ENCODE measurements around the gene TFE3. TPM values are rescaled to one million over a fixed set of nuclear protein-coding genes. Genes with fewer than 3 reads are reported as not detected.

TFE3 gene, protein sequence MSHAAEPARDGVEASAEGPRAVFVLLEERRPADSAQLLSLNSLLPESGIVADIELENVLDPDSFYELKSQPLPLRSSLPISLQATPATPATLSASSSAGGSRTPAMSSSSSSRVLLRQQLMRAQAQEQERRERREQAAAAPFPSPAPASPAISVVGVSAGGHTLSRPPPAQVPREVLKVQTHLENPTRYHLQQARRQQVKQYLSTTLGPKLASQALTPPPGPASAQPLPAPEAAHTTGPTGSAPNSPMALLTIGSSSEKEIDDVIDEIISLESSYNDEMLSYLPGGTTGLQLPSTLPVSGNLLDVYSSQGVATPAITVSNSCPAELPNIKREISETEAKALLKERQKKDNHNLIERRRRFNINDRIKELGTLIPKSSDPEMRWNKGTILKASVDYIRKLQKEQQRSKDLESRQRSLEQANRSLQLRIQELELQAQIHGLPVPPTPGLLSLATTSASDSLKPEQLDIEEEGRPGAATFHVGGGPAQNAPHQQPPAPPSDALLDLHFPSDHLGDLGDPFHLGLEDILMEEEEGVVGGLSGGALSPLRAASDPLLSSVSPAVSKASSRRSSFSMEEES
- total RNA-seq = 20.2 TPM

DNA sequence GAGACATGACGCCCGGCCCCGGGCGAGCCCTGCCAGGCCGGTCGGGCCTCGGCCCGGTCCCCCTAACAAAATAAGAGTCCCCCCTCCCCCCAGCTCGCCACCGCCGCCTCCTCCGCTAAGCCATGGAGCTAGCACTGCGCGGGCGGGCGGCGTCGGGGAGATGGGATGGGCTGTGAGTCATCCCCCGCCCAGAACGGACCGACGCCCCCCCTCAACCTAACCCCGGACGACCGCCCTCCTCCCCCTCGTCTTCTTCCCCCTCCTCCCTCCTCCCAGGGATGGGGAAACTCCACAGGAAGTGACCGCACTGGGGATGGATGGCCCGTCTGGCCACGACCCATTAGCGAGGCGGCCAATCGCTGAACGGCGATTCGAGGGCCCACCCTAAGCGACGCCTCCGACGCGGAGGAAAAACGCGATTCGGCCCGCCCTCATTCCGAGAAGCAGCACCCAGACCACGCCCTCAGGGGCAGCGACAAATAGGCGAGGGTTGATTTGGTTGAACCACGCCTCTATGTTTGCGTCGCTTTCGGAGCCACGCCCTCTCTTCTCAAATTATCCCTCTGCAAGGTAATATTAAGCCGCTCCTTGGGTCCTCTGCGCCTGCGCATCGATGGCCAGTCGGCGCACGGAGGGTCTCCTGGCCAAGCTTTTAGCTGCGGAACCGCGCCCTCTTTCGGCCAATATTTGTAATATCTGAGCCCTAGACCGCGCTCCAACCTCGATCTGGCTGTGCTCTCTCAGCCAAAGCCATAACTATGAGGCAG is at the start of gene TFE3:
Gene TFE3 (minus strand): TSS at position 138 of the 767 bp plus-strand sequence. CDS start 131 bp downstream, at position 7.
- peak; percentile 91 for ATAC-seq

DNA sequence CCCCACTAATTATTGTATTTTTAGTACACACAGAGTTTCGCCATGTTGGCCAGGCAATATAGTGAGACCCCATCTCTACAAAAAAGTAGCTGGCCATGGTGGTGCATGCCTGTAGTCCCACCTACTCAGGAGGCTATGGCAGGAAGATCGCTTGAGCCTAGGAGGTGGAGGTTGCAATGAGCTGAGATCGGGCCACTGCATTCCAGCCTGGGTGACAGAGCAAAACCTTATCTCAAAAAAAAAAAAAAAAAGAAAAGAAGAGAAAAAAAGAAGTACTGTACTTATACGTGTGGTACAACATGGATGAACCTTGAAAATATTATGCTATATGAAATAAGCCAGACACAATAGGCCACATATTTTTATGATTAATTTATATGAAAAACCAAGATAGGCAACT is 46.4 kb upstream of the TFE3 start:
- ATAC-seq = no peak

DNA sequence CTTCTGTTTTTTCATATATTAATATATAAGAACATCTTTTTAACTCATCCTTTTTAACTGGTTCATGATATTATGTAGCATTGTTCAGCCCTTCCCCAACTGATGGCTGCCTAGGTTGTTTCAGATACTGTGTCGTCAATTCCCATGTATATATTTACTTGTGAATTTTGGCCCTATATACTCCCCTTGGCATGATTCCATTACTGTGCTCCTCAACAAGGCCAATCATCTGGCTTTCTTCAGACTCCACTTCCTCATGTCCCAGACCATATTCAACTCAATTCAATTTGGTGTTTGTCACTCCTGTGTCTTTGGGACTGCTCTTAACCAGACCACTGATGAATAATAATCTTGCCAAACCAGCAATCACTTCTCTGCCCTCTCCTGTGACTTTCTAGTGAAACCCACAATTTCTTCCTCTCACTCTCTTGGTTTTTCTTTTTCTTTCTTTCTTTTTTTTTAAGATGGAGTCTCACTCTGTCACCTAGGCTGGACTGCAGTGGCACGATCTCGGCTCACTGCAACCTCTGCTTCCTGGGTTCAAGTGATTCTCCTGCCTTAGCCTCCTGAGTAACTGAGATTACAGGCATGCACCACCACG is 39.2 kb upstream of the TFE3 start:
- no peak for ATAC-seq

DNA sequence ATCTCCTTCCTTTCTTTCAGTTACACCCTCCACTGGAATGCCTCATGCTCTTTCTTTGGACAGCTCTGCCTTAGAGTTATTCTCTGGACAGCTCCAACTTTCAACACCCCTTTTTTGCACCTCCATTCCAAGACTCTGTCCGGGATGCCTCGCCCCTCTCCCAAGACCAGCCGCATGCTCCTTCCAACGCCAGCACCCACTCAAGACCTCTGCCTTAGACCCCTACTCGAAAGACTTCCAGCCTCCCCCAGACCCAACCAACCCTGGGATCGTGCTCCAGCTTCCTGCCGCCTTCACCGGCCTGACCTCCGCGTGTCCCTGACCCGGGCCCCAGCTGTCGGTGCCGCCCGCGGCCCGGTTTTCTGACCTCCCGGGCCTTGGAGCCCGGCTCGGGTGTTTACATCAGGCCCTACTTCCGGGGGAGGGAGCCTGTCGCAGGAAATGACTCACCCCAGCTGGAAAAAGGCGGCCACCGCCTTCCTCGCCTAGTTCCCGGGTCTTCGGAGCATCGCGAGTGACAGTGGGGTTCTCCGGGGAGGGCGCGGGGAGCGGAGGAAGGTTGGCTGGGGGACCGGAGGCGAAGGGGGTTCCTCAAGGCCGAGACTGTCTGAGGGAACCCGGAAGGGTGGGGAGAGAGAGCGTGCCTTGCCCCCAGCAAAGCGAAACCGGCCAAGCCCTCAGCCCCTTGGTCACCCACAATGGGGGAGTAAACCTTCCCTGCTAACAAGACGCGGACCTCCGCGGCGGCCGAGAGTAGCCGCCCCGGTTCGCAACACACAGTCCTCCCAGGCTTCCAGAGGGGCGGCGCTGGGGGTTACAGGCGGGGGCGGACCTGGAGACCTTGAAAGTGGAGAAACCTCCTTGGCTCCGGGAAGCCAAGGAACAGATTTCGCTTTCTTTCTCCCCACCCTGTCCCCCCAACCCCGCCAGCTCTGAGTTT is 36.6 kb upstream of the TFE3 start, which contains the start of gene WDR45:
Gene WDR45 (minus strand): TSS at position 399 of the 940 bp plus-strand sequence. CDS start 1,792 bp downstream, outside the sequence.
- peak; percentile 79 for ATAC-seq

DNA sequence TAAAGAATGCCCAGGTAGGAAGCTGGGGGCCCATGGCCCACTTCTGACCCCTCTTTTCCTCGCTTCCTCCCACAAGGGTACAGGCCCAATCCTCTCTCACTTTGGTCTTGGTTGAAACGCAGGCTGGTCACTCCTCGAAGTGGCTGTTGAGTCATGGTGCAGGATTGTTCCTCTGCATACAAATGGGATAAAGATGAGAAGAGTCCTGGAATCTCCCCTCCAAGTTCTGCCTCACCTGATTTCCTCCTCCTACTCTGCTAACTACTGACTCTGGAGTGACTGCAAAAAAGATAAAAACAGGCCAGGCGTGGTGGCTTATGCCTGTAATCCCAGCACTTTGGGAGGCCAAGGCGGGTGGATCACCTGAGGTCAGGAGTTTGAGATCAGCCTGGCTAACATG is 34.8 kb upstream of the TFE3 start:
- no peak for ATAC-seq

DNA sequence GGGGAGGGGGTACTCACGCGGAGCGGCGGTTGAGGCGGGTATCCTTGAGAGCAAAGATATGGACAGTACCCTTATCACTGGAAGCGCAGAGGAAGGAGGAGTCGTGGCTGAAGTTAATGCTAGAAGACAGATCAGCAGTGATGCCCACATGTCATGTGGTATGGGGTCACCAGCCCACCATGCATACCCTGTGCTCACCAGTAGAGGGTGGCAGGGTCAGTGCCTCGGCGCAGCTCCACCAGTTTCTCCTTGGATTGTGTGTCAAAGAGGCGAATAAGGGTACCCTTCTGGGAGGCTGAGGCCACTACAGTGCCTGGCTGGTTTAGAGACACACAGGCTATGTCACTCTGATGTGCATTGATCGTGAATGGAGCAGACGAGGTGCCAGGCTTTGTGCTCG is 32.2 kb upstream of the TFE3 start:
- no peak for ATAC-seq

DNA sequence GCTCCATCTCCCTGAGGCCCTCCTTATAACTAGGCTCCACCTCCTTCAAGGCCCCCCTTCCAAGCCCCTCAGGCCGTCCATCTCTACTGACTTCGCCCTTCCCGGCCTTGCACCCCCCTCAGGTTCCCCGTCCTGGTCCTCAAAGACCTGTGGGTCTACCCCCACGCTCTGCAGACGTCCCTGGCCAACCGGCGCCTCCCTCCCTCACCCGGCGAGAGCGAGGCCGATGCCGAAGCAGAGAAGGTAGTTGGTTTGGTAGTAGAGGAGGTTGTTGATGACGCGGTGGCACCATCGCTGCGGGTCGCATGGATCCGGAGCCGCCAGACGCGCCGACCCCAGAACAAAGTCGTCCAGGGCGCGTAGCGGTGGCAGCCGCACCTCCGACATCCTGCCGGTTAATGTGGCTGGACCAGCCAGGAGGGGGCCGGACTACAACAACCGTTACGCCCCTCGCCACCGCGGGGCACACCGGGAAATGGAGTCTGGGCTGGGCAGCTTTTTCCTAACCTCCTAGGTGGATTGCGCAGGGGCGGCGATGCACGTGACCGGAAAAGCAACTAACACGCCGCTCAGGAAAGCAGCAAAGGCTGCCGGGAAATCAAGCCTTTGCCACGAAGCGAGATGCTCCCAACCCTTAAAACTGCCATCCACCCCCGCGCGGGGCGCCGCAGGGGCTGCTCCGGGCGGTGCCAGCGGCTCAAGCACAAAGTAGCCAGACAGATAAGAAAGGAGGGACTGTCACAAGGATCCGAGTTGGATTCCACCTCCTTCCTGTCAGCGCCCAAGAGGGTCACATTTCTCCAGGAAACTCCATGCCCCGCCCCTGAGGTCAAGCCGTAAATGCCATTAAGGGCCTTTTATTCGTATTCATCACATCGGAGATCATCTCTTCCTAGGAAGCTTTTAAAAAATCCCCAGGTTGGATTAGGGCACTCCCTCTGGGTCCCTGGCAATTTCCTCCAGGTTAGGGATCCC is 30.7 kb upstream of the TFE3 start, which contains the start of gene PRAF2:
Gene PRAF2 (minus strand): TSS at position 402 of the 975 bp plus-strand sequence. CDS start 15 bp downstream, at position 387.
- peak; percentile 88 for ATAC-seq

DNA sequence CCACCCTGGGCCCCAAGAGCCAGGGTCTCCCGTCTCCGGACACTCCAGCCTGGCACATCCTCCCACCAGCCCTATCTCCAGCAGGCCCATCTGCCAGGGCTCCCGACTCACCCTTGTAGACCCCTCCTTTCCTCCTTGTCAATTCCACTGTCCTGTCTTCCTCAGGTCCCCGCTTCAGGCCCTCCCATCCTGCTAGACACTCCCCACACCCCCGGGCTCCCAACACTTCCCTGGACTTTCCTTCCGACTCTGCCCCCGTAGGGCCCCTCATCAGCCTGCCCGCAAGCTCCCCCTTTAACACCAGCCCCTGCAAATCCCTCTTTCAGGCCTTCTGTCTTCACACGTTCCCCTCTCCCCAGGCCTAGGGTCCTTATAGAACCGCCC is 29.5 kb upstream of the TFE3 start:
- no peak for ATAC-seq

DNA sequence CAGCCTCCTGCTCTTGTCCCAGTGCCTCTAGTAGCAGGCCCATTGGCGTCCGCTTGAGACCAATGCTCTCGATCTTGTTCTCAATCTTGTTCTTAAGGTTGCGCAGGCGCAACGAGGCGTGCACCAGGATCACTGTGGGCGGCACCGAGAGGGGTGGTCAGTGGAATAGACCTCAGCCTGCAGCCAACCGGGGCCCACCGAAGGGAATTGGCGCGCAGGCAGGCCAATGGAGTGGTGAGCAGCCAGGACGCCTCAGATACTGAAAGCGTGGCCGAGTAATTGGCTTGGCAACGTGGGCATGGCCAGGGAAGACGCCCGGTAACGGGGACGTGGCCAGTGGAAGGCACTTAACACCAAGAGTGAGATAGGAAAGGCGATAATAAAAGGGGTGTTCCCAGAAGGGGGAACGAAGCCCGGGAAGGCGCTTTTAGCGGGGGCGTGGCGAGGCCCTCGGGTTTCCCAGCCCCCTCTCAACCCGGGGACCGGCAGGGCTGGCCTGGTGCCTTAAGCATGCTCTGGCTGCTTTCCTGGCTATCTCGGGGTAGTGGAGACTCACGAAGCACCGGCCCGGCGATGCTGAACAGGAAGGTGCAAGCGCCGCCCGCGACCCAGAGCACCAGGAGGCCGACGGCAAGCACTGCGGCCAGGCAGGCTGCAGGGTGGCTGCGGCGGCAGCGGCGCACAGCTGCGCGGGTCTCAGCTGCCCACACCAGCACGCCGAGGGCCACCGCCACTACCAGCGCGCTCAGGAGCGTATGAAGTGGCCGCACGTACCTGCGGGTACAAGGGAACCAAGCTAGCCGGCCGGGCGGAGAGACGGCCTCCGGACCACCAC is 28.9 kb upstream of the TFE3 start:
- peak; percentile 9 for ATAC-seq

DNA sequence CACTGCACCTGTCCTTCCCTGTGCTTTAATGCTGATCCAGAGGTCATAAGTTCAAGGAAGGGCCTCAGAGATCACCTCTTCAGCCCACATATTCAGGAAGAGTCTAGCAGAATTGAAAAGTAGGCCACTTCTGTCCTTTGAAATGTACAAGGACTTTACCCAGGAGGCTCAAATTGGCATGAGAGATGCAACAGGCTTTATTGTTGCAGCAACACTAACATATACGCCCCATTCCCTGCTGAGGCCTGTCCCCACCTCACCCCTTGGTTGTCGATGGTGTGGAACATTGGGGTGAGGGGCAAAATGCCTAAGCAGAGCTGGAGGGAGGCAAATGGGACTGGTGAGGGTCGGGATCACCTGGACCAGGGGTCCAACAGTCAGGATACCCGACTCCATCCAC is 27.8 kb upstream of the TFE3 start:
- no peak for ATAC-seq

DNA sequence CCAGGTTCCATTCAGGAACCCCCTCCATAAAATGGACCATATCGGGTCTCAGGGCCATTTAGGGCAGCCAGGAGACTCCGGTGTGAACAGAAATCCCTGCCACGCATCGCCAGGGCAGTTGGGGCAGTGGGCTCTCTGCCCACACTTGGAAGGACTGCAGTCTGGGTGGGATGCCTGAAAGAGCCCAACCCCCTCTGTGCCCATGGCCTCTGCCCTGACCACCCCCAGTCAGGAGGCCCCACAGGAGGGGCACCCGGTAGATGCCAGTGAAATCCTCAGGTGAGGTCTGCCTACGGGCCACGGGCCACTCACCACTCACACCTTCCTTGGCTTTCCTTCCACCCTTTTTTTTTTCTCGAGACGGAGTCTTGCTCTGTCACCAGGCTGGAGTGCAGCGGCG is 25.9 kb upstream of the TFE3 start:
- ATAC-seq = no peak

DNA sequence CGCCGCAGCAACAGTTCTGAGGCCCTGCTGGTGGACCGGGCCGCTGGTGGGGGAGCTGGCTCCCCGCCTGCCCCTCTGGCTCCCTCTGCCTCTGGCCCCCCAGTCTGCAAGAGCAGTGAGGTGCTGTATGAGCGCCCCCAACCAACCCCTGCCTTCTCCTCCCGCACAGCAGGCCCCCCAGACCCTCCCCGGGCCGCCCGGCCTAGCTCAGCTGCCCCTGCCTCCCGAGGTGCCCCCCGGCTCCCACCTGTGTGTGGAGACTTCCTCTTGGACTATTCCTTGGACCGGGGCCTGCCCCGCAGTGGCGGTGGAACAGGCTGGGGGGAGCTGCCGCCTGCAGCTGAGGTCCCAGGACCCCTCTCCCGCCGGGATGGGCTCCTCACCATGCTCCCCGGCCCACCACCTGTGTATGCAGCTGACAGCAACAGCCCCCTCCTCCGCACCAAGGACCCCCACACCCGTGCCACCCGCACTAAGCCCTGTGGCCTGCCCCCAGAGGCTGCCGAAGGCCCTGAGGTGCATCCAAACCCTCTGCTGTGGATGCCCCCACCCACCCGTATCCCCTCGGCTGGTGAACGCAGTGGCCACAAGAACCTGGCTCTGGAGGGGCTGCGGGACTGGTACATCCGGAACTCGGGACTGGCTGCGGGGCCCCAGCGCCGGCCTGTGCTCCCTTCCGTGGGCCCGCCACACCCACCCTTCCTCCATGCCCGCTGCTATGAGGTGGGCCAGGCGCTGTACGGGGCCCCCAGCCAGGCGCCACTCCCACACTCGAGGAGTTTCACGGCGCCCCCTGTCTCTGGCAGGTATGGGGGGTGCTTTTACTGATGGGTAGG is 24.3 kb upstream of the TFE3 start:
- ATAC-seq = no peak

DNA sequence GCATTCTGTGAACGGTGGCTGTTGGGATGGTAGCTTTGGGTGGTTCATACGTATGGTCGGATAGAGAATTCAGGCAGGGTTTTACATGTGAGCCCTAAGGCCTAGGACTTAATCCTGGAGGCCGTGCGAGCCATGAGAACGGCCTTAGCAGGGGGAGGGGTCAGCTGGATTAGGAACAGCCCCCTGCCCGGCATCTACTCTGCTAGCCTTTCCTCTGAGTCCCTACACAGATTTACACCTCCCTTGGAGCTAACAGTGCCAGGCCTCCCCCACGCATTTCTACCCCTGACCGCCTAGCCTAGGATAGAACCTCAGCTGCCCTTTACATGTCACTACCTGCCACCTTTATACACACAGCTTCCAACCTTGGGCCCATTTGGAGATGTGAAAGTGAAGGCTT is 23.5 kb upstream of the TFE3 start:
- no peak for ATAC-seq

DNA sequence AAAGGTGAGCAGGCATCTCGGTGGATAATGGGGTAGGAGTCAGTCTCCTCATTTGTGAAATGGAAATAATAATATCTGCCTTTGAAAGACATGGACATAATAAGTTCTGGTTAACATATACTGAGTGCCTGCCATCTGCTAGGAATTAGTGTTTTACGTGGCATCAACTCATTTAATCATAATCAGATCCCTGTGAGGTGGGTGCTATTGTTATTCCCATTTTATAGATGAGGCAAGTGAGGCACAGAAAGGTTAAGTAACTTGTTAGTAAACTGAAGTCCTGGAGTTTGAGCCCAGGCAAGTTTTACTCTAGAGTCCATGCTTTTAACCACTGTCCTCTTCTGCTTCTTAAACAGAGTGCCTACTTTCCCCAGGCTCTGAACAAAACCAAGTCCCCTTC is 23.1 kb upstream of the TFE3 start:
- ATAC-seq = no peak

DNA sequence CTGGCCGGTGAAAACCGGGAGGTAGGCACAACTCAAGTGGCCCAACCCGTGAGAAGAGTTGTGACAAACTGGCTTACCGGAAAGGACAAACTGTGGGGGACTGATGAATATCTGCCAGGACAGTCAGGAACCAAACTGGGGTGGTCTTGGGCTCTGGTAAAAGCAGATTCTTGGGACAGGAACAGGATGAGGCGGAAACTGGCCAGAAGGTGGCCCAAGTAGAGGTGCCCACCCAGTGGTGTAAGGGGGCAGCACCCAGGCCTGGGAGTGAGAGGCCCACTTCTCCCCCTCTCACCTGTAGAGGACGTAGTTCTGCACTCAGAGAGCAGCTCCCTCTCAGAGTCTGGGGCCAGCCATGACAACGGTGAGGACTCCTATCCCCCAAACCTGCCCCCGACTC is 21.6 kb upstream of the TFE3 start:
- ATAC-seq = no peak

DNA sequence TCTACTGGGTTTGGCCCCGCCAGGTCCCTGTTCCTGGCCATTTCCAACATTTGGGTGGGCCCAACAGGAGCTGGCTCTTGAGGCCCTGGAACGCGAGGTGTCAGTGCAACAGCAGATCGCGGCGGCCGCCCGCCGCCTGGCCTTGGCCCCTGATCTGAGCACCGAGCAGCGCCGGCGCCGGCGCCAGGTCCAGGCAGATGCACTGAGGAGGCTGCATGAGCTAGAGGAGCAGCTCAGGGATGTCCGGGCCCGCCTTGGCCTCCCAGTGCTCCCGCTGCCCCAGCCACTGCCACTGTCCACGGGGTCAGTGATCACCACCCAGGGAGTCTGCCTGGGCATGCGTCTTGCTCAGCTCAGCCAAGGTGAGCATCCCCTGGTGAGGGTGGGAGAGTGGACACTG is 21.1 kb upstream of the TFE3 start:
- no peak for ATAC-seq

DNA sequence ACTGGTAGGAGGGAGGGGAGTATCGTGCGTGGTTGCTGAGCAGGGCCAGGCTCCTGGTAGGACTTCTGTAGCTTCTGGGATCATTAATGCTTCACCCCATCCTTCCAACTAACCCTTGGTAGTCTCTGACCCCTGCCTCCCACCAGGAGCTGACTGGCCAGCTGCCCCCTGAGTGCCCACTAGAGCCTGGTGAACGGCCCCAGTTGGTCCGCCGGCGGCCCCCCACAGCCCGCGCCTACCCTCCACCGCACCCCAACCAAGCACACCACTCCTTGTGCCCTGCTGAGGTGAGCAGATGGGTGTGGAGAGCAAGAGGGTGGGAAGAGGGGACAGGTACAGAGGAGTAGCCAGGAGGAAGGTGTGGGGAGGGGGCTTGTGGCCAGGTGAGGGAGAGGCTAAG is 20.6 kb upstream of the TFE3 start:
- ATAC-seq = no peak

DNA sequence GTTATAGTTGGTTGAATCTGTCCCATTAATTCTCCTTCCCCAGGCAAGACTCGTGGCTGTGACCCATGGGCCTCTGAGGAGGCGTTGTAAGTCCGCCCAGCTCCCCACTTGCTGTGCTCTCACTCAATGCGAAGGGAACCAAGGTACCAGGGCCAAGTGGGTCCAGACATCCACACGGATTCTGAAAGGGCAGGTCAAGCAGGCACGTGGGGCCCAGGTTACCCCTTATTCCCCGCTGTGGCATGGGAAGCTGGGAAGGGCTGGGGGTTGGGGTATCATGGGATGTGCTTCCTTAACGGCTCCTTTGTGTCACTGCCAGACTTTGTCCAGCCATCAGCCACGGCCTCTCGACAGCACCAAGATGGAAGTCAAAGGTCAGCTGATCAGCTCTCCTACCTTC is 18.8 kb upstream of the TFE3 start:
- ATAC-seq = no peak

DNA sequence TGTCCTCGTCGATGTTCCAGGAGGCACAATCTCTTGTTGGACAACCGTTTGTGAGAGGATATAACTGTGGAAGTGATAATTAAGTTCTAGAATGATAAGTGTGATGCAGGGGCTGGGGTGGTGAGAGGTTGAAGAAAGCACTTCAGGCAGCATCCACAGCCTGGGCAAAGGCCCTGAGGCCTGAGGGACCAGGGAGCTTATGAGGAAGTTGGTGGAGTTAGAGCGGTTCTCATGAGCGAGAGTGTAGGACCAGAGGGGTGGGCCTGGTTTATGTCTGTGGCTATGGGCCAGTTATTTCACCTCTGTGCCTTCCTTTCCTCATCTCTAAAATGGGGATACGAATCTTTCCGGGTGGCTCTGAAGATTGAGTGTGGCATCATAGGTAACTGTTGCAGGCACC is 18.3 kb upstream of the TFE3 start:
- no peak for ATAC-seq

Measured in esophagus mucosa (tissue), 1 donor.